K562 (cell line): ENCODE results near the gene NFIC. TPM values are rescaled to one million over a fixed set of nuclear protein-coding genes. Genes with fewer than 3 reads are reported as not detected.
A peak's percentile ranks its signal among the peaks of the same experiment; 100 is the strongest.

Experiments used
- ATF1 ChIP-seq, 2 experiments: fragments of 450-650 bp in 1 of 2; IDR thresholded peaks; 2 replicates each; pipeline ENCODE4 v1.6.1; 2016; ENCODE audit warnings: missing compliant biosample characterization in 1 of 2, missing genetic modification characterization in 1 of 2
- CCNT2 ChIP-seq: IDR thresholded peaks from 2 replicates; pipeline ENCODE4 v1.6.1; 2011; ENCODE audit warnings: borderline replicate concordance, low read depth, mild to moderate bottlenecking, moderate library complexity, mixed read lengths, low read length; ENCODE audit not compliant: insufficient read length; ENCODE audit errors: extremely low read depth
- EZH2 ChIP-seq: IDR thresholded peaks from 2 replicates; pipeline ENCODE4 v1.6.1; 2012; ENCODE audit warnings: low read depth, mild to moderate bottlenecking, inconsistent platforms, low read length, borderline replicate concordance
- GABPA ChIP-seq: fragments of 200-800 bp; sonication (Bioruptor generic); conservative IDR thresholded peaks from 2 replicates; pipeline ENCODE4 v1.6.1; 2016; ENCODE audit warnings: low read depth, missing genetic modification characterization, missing compliant biosample characterization
- KAT2B ChIP-seq: IDR thresholded peaks from one replicate; pipeline ENCODE4 v1.6.1; 2012; ENCODE audit warnings: low read depth, mild to moderate bottlenecking, control low read depth, inconsistent platforms, low read length, moderate library complexity
- KLF1 ChIP-seq: fragments of 450-650 bp; IDR thresholded peaks from 2 replicates; pipeline ENCODE4 v1.6.1; 2016; ENCODE audit warnings: missing genetic modification characterization, missing compliant biosample characterization
- NCOA4 ChIP-seq: fragments of 450-650 bp; IDR thresholded peaks from 2 replicates; pipeline ENCODE4 v1.6.1; 2018; ENCODE audit warnings: mild to moderate bottlenecking; ENCODE audit not compliant: partially characterized antibody
- NFE2L1 ChIP-seq: fragments of 450-650 bp; IDR thresholded peaks from 2 replicates; pipeline ENCODE4 v1.6.1; 2016; ENCODE audit warnings: missing genetic modification characterization, low read depth, mild to moderate bottlenecking, missing compliant biosample characterization, moderate library complexity, borderline replicate concordance
- NONO ChIP-seq, 2 experiments: fragments of 200-400 bp in 1 of 2; fragments of 450-650 bp in 1 of 2; formaldehyde crosslinking in 1 of 2; IDR thresholded peaks; 2 replicates each; pipeline ENCODE4 v1.6.1; 2017; ENCODE audit warnings: low read depth in 2 of 2, mild to moderate bottlenecking in 2 of 2, moderate library complexity in 2 of 2, low read length in 1 of 2
- PHB2 ChIP-seq: fragments of 450-650 bp; IDR thresholded peaks from 2 replicates; pipeline ENCODE4 v1.6.1; 2017; ENCODE audit warnings: low read depth
- PHF20 ChIP-seq: fragments of 450-650 bp; IDR thresholded peaks from 2 replicates; pipeline ENCODE4 v1.6.1; 2018; ENCODE audit not compliant: partially characterized antibody
- POLR2H ChIP-seq: IDR thresholded peaks from 2 replicates; pipeline ENCODE4 v1.6.1; 2016; ENCODE audit warnings: missing genetic modification characterization, low read depth, mild to moderate bottlenecking, control low read depth, missing compliant biosample characterization, moderate library complexity
- RNF219 ChIP-seq: fragments of 250-450 bp; sonication (Bioruptor Pico); IDR thresholded peaks from 2 replicates; pipeline ENCODE4 v1.5.0; 2022; ENCODE audit warnings: mild to moderate bottlenecking
- SRSF3 ChIP-seq: fragments of 200-400 bp; formaldehyde crosslinking; IDR thresholded peaks from 2 replicates; pipeline ENCODE4 v1.6.1; 2016; ENCODE audit warnings: mild to moderate bottlenecking, low read length, moderate library complexity; ENCODE audit not compliant: insufficient read depth
- TAF1 ChIP-seq: IDR thresholded peaks from 2 replicates; pipeline ENCODE4 v1.6.1; 2011; ENCODE audit warnings: mild to moderate bottlenecking, low read length, moderate library complexity; ENCODE audit not compliant: insufficient read depth, control insufficient read depth, severe bottlenecking; ENCODE audit errors: extremely low read depth
- TARDBP ChIP-seq: fragments of 450-650 bp; IDR thresholded peaks from 2 replicates; pipeline ENCODE4 v1.6.1; 2016
- TCF7L2 ChIP-seq: fragments of 150-350 bp; IDR thresholded peaks from 2 replicates; pipeline ENCODE4 v1.6.1; 2016; ENCODE audit warnings: low read depth, mild to moderate bottlenecking, low read length, moderate library complexity
- THRA ChIP-seq: fragments of 450-650 bp; IDR thresholded peaks from 2 replicates; pipeline ENCODE4 v1.6.1; 2017; ENCODE audit warnings: mild to moderate bottlenecking, moderate library complexity
- ZFP30 ChIP-seq: fragments of 250-450 bp; sonication (Bioruptor Pico); IDR thresholded peaks from 2 replicates; pipeline ENCODE4 v1.8.0; 2022; ENCODE audit warnings: moderate library complexity, mild to moderate bottlenecking, inconsistent platforms, borderline replicate concordance
- ZKSCAN3 ChIP-seq: fragments of 250-450 bp; sonication (Bioruptor Pico); IDR thresholded peaks from 2 replicates; pipeline ENCODE4 v1.4.0; 2020
- ZNF134 ChIP-seq: fragments of 250-450 bp; sonication (Bioruptor Pico); conservative IDR thresholded peaks from 2 replicates; pipeline ENCODE4 v1.4.0; 2020
- ZNF224 ChIP-seq: sonication (generic); formaldehyde crosslinking; IDR thresholded peaks from 2 replicates; pipeline ENCODE4 v1.8.0; 2022; ENCODE audit warnings: mild to moderate bottlenecking, missing genetic modification reagents
- ZNF740 ChIP-seq, 3 experiments: fragments of 200-800 bp in 1 of 3; sonication (Bioruptor generic) in 1 of 3; sonication (generic) in 1 of 3; formaldehyde crosslinking in 1 of 3; IDR thresholded peaks; 2 replicates each; pipeline versions ENCODE4 v1.6.1 to v1.8.0; 2016 to 2022; ENCODE audit warnings: mild to moderate bottlenecking in 2 of 3, missing compliant biosample characterization in 2 of 3, missing genetic modification characterization in 2 of 3, missing genetic modification reagents in 1 of 3
- polyA plus RNA-seq, 8 experiments: library from polyadenylated mRNA; depleted of rRNA in 4 of 8; stranded (reverse) in 5 of 8; unstranded in 3 of 8; fragments of >200 nt; fragmentation: Nextera tagmentation in 2 of 8; fragmentation: Illumina TruSeq in 1 of 8; extraction: Ambion mirVana in 2 of 8; extraction: Trizol in 1 of 8; gene quantifications; 2 replicates each; pipeline versions ENCODE4 v1.2.1 to v1.2.3, GENCODE V29; 2011 to 2014; ENCODE audit warnings: inconsistent platforms in 1 of 8, missing spikeins in 1 of 8
- total RNA-seq, 7 experiments: library from RNA; depleted of rRNA in 6 of 7; stranded (reverse); fragments of >200 nt in 6 of 7; fragmentation: Illumina TruSeq in 2 of 7; extraction: Trizol in 2 of 7; gene quantifications; 2 replicates each; pipeline versions ENCODE4 v1.2.1 to v1.2.3, GENCODE V29; 2011 to 2021; ENCODE audit warnings: low replicate concordance in 1 of 7

NFIC gene
- total and polyA plus RNA-seq, 9 of the 15 experiments (the other 6 are each of a cell fraction or from before 2014, with no cell fraction given): 0.71 to 62.1 (median 6.9) TPM

GRCh38 chr19:3359015-3359918 is 7.1 kb upstream of the NFIC start (continued):
- peak; percentile 71 for TF ChIP-seq ZNF740 (CRISPR knock-in tag; IDR thresholded peaks at IDR 0.05)
- TF ChIP-seq ZNF740 (tag; IDR thresholded peaks at IDR 0.05): peak in 1 of 2 experiments; percentile 93; a peak in 2 of 4 replicates
- TF ChIP-seq KLF1: no peak
- TF ChIP-seq SRSF3: no peak
- TF ChIP-seq THRA: no peak
- TF ChIP-seq NONO (IDR thresholded peaks at IDR 0.05; ENCODE audit: low read depth in 2 of 2, low read length in 1 of 2): peak; percentile 23 to 25; a peak in 1 of 4 replicates
- TF ChIP-seq ZNF134 (CRISPR knock-in tag): no peak
- TF ChIP-seq POLR2H (tag): no peak
- no peak for TF ChIP-seq KAT2B
- no peak for TF ChIP-seq ATF1 (CRISPR knock-in tag; IDR thresholded peaks at IDR 0.05)
- peak; percentile 22; the same call in 1 of the 2 replicates for TF ChIP-seq ATF1 (tag; IDR thresholded peaks at IDR 0.05)
- TF ChIP-seq ZKSCAN3 (CRISPR knock-in tag): no peak
- peak; percentile 41; the same call in 1 of the 2 replicates for TF ChIP-seq GABPA (tag)
- TF ChIP-seq CCNT2: peak; percentile 18
- TF ChIP-seq TARDBP: 0 out of 2 replicates have a peak, but pooled peaks have one; percentile 60
- no peak for TF ChIP-seq EZH2
- no peak for TF ChIP-seq ZFP30 (CRISPR knock-in tag)
- no peak for TF ChIP-seq TCF7L2
- TF ChIP-seq NFE2L1 (tag): no peak
- TF ChIP-seq TAF1: peak; percentile 59
- peak; percentile 28 for TF ChIP-seq PHF20
- no peak for TF ChIP-seq PHB2
- TF ChIP-seq NCOA4: no peak
- no peak for TF ChIP-seq RNF219 (CRISPR knock-in tag)
- no peak for TF ChIP-seq ZNF224 (CRISPR knock-in tag)
